Measurements from ENCODE around the gene GULP1. TPM values are rescaled to one million over a fixed set of nuclear protein-coding genes. Genes with fewer than 3 reads are reported as not detected.

Gene GULP1
- total RNA-seq, 1 donor from 2014 or later = 95.5 TPM

- Histone ChIP-seq H3K27me3 (ENCODE audit: control insufficient read depth, insufficient read depth, low read length) (no peaks in the 10 kb centered on the region), H3K4me3 (ENCODE audit: low read depth, low read length) (no peak overlapping the region), H3K36me3 (ENCODE audit: control insufficient read depth, insufficient read depth, low read length) (no peaks in the 10 kb centered on the region)
- DNase-seq (ENCODE audit: low read depth) = peak; percentile 84
- TF ChIP-seq CTCF (IDR thresholded peaks at IDR 0.05; ENCODE audit: insufficient read depth, low read length, poor library complexity, severe bottlenecking) = no peak
Observed at GRCh38 chr2:188475945-188476344, 184.3 kb downstream of the GULP1 start.

- no peak for DNase-seq (ENCODE audit: low read depth)
- no peak for TF ChIP-seq CTCF (IDR thresholded peaks at IDR 0.05; ENCODE audit: insufficient read depth, low read length, poor library complexity, severe bottlenecking)
- Histone ChIP-seq H3K4me3 (ENCODE audit: low read depth, low read length) (no peak overlapping the region), H3K36me3 (ENCODE audit: control insufficient read depth, insufficient read depth, low read length) (no peaks in the 10 kb centered on the region), H3K27me3 (ENCODE audit: control insufficient read depth, insufficient read depth, low read length) (no peaks in the 10 kb centered on the region)
Observed at GRCh38 chr2:188477564-188478103, 186.0 kb downstream of the GULP1 start.

GRCh38 chr2:188478724-188479123 is 187.1 kb downstream of the GULP1 start:
- no peak for TF ChIP-seq CTCF (IDR thresholded peaks at IDR 0.05; ENCODE audit: insufficient read depth, low read length, poor library complexity, severe bottlenecking)
- Histone ChIP-seq H3K27me3 (ENCODE audit: control insufficient read depth, insufficient read depth, low read length) (no peaks in the 10 kb centered on the region), H3K36me3 (ENCODE audit: control insufficient read depth, insufficient read depth, low read length) (no peaks in the 10 kb centered on the region), H3K4me3 (ENCODE audit: low read depth, low read length) (no peak overlapping the region)
- DNase-seq (ENCODE audit: low read depth) = peak; percentile 54

- no peak overlapping the region for H3K4me3 ChIP-seq (ENCODE audit: low read depth, low read length)
- DNase-seq (ENCODE audit: low read depth) = no peak
- TF ChIP-seq CTCF (IDR thresholded peaks at IDR 0.05; ENCODE audit: insufficient read depth, low read length, poor library complexity, severe bottlenecking) = no peak
Observed at GRCh38 chr2:188481474-188481873, 189.8 kb downstream of the GULP1 start.

GRCh38 chr2:188485496-188485895 is 193.8 kb downstream of the GULP1 start:
- TF ChIP-seq CTCF (IDR thresholded peaks at IDR 0.05; ENCODE audit: insufficient read depth, low read length, poor library complexity, severe bottlenecking) = no peak

More at GRCh38 chr2:188481474-188481873, 189.8 kb downstream of the GULP1 start:
- H3K36me3 ChIP-seq (ENCODE audit: control insufficient read depth, insufficient read depth, low read length) = no peaks in the 10 kb centered on the region
- no peaks in the 10 kb centered on the region for H3K27me3 ChIP-seq (ENCODE audit: control insufficient read depth, insufficient read depth, low read length)

GRCh38 chr2:188492751-188493150 is 201.1 kb downstream of the GULP1 start:
- Histone ChIP-seq H3K27me3 (ENCODE audit: control insufficient read depth, insufficient read depth, low read length) (no peaks in the 10 kb centered on the region), H3K36me3 (ENCODE audit: control insufficient read depth, insufficient read depth, low read length) (no peaks in the 10 kb centered on the region)
- no peak for DNase-seq (ENCODE audit: low read depth)

More at GRCh38 chr2:188485496-188485895, 193.8 kb downstream of the GULP1 start:
- Histone ChIP-seq H3K36me3 (ENCODE audit: control insufficient read depth, insufficient read depth, low read length) (no peaks in the 10 kb centered on the region), H3K4me3 (ENCODE audit: low read depth, low read length) (no peak overlapping the region), H3K27me3 (ENCODE audit: control insufficient read depth, insufficient read depth, low read length) (no peaks in the 10 kb centered on the region)
- peak; percentile 43 for DNase-seq (ENCODE audit: low read depth)

More at GRCh38 chr2:188492751-188493150, 201.1 kb downstream of the GULP1 start:
- no peak for TF ChIP-seq CTCF (IDR thresholded peaks at IDR 0.05; ENCODE audit: insufficient read depth, low read length, poor library complexity, severe bottlenecking)
- H3K4me3 ChIP-seq (ENCODE audit: low read depth, low read length) = no peak overlapping the region

Measured in kidney epithelial cell (primary cell).